Upper lobe of right lung (tissue), 1 donor: Measurements from ENCODE around the gene CTNNA1. TPM values are rescaled to one million over a fixed set of nuclear protein-coding genes. Genes with fewer than 3 reads are reported as not detected.
"Not testable (repeated sequence)": the region's sequence is repeated elsewhere in the genome, so short reads cannot be mapped to it uniquely, and the experiment has no call there.

Experiments used
- ATAC-seq: fragments of 200-7000 bp; cut with Tn5 transposase; one replicate; pipeline ENCODE4 v1.9.1; 2020; ENCODE audit warnings: mild to moderate bottlenecking, moderate library complexity
- DNase-seq: peaks from one replicate; pipeline ENCODE4 v3.0.0-alpha.2; 2020
- H3K27ac ChIP-seq: fragments of 200-600 bp; one replicate; pipeline ENCODE4 v1.8.0; 2022
- H3K27me3 ChIP-seq: fragments of 200-600 bp; one replicate; pipeline ENCODE4 v1.8.0; 2022; ENCODE audit warnings: mild to moderate bottlenecking
- H3K36me3 ChIP-seq: fragments of 200-600 bp; one replicate; pipeline ENCODE4 v1.8.0; 2022
- H3K4me1 ChIP-seq: fragments of 200-600 bp; one replicate; pipeline ENCODE4 v1.8.0; 2022
- H3K4me3 ChIP-seq: fragments of 200-600 bp; one replicate; pipeline ENCODE4 v1.8.0; 2022; ENCODE audit warnings: mild to moderate bottlenecking
- H3K9me3 ChIP-seq: fragments of 200-600 bp; one replicate; pipeline ENCODE4 v1.8.0; 2022
- intact Hi-C: fragments of 100-400 bp; cut with DNase I; formaldehyde crosslinking; loops from one replicate; pipeline ENCODE4 v1.11.0; 2022
- total RNA-seq: library from RNA; stranded (reverse); fragmentation: NEBNext Ultra II Directional; extraction: Animal tissue kit (Norgen Biotek cat#: 25700); gene quantifications from one replicate; pipeline ENCODE4 v1.2.1, GENCODE V29; 2021
- TF ChIP-seq, protein P1 (sequence below): fragments of 200-600 bp; IDR thresholded peaks from one replicate; pipeline ENCODE4 v1.8.0; 2022; ENCODE audit warnings: antibody characterized with exemption
- donor health status: DM: no; HTN: yes; CAD: no; lungs with severe emphysema.

The CTNNA1 gene
- total RNA-seq, 1 donor from 2014 or later, result 362 TPM

DNA sequence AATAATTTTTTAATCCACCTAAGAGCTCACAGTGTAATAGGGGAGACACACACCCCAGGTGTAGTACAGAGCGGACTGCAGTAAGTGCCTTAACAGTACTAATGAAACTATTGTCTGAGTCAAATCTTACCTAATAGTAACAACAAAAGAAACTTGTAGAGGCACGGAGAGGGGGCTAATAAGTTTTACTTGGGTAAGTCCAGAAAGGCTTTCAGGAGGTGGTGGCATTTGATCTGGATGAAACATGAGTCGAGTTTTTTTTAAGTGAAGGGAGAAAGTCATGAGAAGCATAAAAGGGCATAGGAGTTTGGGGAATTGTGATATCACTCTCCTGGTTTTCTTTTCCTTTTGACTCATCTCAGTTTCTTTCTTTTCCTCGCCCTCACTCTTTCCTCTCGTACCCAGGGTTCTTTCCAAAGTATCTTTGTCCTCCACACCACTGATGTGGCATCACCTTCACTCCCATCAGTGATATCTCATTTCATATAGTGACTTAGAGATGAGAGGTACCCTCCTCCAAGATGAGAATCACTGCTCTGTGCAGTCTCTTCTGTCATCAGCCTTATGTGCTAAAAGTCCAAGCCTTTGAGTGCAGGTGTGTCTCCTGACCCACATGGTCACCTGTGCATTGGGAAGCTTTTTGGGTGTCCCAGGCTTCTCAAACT, 2.0 kb downstream of the CTNNA1 start:
- Histone ChIP-seq H3K36me3 (peaks cover 23% of the 10 kb centered on the region), H3K4me3 (peak overlapping the region; percentile 91), H3K27me3 (no peaks in the 10 kb centered on the region), H3K9me3 (no peaks in the 10 kb centered on the region), H3K4me1 (peaks cover 19% of the 10 kb centered on the region), H3K27ac (peak overlapping the region; percentile 99)
- TF ChIP-seq, protein P1, sequence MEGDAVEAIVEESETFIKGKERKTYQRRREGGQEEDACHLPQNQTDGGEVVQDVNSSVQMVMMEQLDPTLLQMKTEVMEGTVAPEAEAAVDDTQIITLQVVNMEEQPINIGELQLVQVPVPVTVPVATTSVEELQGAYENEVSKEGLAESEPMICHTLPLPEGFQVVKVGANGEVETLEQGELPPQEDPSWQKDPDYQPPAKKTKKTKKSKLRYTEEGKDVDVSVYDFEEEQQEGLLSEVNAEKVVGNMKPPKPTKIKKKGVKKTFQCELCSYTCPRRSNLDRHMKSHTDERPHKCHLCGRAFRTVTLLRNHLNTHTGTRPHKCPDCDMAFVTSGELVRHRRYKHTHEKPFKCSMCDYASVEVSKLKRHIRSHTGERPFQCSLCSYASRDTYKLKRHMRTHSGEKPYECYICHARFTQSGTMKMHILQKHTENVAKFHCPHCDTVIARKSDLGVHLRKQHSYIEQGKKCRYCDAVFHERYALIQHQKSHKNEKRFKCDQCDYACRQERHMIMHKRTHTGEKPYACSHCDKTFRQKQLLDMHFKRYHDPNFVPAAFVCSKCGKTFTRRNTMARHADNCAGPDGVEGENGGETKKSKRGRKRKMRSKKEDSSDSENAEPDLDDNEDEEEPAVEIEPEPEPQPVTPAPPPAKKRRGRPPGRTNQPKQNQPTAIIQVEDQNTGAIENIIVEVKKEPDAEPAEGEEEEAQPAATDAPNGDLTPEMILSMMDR, result no peak
- ATAC-seq (no peak), DNase-seq (no peak)
- intact Hi-C loops, result no loop called here

DNA sequence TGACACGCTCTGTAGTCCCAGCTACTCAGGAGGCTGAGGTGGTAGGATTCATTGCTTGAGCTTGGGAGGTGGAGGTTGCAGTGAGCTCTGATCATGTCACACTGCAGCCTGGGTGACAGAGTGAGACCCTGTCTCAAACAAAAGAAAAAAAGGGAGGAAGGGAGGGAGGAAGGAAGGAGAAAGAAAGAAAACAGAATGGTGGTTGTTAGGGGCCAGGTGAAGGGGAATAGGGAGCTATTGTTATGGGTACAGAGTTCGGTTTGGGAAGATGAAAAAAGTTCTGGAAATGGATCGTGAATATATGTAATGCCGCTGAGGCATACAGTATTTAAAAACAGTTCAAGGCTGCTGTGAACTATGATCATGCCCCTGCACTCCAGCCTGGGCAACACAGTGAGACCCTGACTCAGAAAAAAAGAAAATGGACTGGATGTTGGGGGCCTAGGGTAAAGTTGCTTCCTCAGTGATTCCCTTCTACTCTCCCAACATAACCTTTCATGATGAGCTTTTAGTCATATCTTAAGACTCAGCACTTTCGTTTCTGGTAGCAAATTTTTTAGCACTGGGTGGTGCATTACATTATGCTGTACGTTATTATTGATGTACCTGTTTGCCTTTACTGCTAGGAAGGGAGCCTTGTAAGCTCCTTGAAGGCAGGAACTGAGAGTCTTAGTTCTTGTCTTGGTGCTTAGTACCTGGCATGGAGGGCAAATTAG, 4.0 kb downstream of the CTNNA1 start:
- Histone ChIP-seq H3K9me3 (no peaks in the 10 kb centered on the region), H3K36me3 (peaks cover 41% of the 10 kb centered on the region), H3K4me1 (peaks cover 36% of the 10 kb centered on the region), H3K27ac (no peak overlapping the region), H3K4me3 (no peak overlapping the region), H3K27me3 (no peaks in the 10 kb centered on the region)
- TF ChIP-seq, protein P1, result no peak
- intact Hi-C loops, result no loop called here
- ATAC-seq (no peak), DNase-seq (no peak)

DNA sequence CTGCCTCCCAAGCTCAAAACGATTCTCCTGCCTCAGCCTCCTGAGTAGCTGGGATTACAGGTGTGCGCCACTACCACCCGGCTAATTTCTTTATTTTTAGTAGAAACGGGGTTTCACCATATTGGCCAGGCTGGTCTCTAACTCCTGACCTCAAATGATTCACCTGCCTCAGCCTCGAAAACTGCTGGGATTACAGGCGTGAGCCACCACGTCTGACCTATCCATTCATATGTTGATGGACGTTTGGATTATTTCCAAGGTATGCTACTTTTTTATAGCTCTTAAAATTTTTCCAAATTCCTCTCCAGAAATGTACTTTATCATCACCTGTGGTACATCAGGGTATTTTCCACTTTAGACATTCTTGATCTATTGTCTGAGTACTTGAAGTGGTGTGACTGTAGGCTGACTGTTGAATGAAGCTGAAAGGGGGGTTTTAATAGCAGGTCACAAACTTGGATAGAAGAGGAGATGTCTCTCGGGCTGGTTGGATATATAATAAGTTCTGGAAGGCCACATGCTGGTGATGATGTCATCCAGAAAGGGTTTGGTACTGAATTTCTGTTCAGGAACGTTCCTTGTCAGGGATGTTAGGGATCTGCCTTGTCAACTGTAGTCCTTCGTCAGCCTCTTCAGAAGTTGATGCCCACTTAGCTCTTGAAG, 7.4 kb downstream of the CTNNA1 start:
- no peak for ATAC-seq
- Histone ChIP-seq H3K27me3 (no peaks in the 10 kb centered on the region), H3K9me3 (no peaks in the 10 kb centered on the region), H3K4me1 (peaks cover 39% of the 10 kb centered on the region), H3K36me3 (peaks cover 37% of the 10 kb centered on the region), H3K4me3 (no peak overlapping the region), H3K27ac (no peak overlapping the region)
- intact Hi-C loops, result no loop called here
- DNase-seq, result no peak
- TF ChIP-seq, protein P1, result no peak

DNA sequence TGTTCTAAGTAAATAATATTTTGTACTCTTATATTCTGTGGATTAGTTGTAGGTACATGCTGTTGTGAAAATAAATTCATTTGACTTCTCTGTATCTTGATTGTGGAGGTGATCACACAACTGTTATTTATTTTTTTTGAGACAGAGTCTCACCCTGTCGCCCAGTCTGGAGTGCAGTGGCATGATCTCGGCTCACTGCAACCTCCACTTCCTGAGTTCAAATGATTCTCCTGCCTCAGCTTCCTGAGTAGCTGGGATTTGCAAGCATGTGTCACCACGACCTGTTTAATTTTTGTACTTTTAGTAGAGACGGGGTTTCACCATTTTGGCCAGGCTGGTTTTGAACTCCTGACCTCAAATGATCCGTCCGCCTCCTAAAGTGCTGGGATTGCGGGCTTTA, 7.9 kb downstream of the CTNNA1 start:
- H3K27ac ChIP-seq, ATAC-seq, H3K9me3 ChIP-seq, intact Hi-C loops, DNase-seq, H3K4me3 ChIP-seq, H3K27me3 ChIP-seq: not testable (repeated sequence)
- Histone ChIP-seq H3K4me1 (peaks cover 41% of the 10 kb centered on the region), H3K36me3 (peaks cover 37% of the 10 kb centered on the region)

DNA sequence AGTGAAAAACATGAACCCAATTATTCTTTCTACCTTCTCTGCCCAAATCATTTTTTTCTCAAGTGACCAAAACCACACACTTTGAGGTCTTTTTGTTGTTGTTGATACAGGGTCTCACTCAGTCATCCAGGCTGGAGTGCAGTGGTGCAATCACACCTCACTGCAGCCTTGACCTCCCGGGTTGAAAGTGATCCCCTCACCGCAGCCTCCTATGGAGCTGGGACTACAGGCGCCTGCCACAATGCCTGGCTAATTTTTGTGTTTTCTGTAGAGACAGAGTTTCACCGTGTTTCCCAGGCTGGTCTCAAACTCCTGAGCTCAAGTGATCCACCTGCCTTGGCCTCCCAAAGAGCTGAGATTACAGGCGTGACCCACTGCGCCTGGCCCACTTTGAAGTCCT, 8.4 kb downstream of the CTNNA1 start:
- not testable (repeated sequence) for ATAC-seq

DNA sequence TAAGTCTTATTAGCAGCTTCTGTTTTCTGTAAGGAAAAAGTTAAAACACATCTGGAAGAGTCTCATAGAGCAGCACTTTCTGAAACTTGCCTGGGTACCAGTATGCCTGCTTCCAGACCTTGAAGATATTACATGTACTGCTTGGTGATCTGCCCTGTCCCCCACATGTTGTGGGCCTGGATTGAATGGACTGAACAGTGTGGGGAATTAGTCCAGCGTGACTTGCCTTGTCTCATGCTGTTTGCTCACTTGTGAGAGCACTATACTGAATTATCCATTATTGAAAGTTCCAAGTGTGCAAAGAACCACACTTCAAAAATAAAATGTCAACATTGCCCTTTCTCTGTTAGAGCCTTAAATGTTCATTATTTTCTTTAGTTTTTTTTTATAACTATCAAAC, 8.9 kb downstream of the CTNNA1 start:
- no peak overlapping the region for H3K4me3 ChIP-seq
- ATAC-seq (peak; percentile 25), DNase-seq (no peak)
- intact Hi-C loops, result no loop called here
- no peaks in the 10 kb centered on the region for H3K9me3 ChIP-seq
- peaks cover 37% of the 10 kb centered on the region for H3K36me3 ChIP-seq
- no peaks in the 10 kb centered on the region for H3K27me3 ChIP-seq
- peaks cover 43% of the 10 kb centered on the region for H3K4me1 ChIP-seq
- TF ChIP-seq, protein P1, result no peak
- H3K27ac ChIP-seq, result no peak overlapping the region

More for the DNA sequence above, 8.4 kb downstream of the CTNNA1 start:
- H3K4me3 ChIP-seq, DNase-seq, H3K27me3 ChIP-seq, intact Hi-C loops, H3K27ac ChIP-seq, H3K9me3 ChIP-seq: not testable (repeated sequence)
- Histone ChIP-seq H3K36me3 (peaks cover 37% of the 10 kb centered on the region), H3K4me1 (peaks cover 43% of the 10 kb centered on the region)
